Measurements from ENCODE around the gene TACC3.

TACC3 gene

GRCh38 chr4:1777822-1778641 lies 56.7 kb downstream of the TACC3 start:
- DNase-seq = peak; percentile 62

GRCh38 chr4:1778642-1779392 lies 57.5 kb downstream of the TACC3 start:
- no peak for DNase-seq

- DNase-seq = no peak
Measured at GRCh38 chr4:1779588-1780382, 58.5 kb downstream of the TACC3 start.

GRCh38 chr4:1780435-1780834 lies 59.1 kb downstream of the TACC3 start:
- DNase-seq = no peak

- no peak for DNase-seq
Measured at GRCh38 chr4:1783015-1783414, 61.7 kb downstream of the TACC3 start.

GRCh38 chr4:1783970-1784369 lies 62.6 kb downstream of the TACC3 start:
- DNase-seq = no peak

GRCh38 chr4:1784395-1784788 lies 63.1 kb downstream of the TACC3 start:
- no peak for DNase-seq

- DNase-seq = no peak
Measured at GRCh38 chr4:1784789-1785591, 63.7 kb downstream of the TACC3 start.

GRCh38 chr4:1785592-1785991 lies 64.3 kb downstream of the TACC3 start:
- no peak for DNase-seq

GRCh38 chr4:1786544-1787362 lies 65.4 kb downstream of the TACC3 start:
- DNase-seq = no peak

GRCh38 chr4:1787411-1788077 lies 66.2 kb downstream of the TACC3 start:
- DNase-seq = no peak

- DNase-seq = peak; percentile 28
Measured at GRCh38 chr4:1788254-1788973, 67.1 kb downstream of the TACC3 start.

- DNase-seq = no peak
Measured at GRCh38 chr4:1789552-1789951, 68.2 kb downstream of the TACC3 start.

- no peak for DNase-seq
Measured at GRCh38 chr4:1790005-1790404, 68.7 kb downstream of the TACC3 start.

- DNase-seq = no peak
Measured at GRCh38 chr4:1792158-1792831, 71.0 kb downstream of the TACC3 start.

- peak; percentile 54 for DNase-seq
Measured at GRCh38 chr4:1792832-1793495, 71.6 kb downstream of the TACC3 start, which contains the start of gene FGFR3. TSS of gene FGFR3 (plus strand) at chr4:1793293. CDS start at chr4:1793935, 642 bp downstream.

- DNase-seq = peak; percentile 35
Measured at GRCh38 chr4:1793496-1793840, 72.1 kb downstream of the TACC3 start.

- no peak for DNase-seq
Measured at GRCh38 chr4:1793940-1794808, 72.9 kb downstream of the TACC3 start.

Measured in fibroblast of skin of scalp (primary cell).